Measurements from ENCODE around the gene BEST1.

- TF ChIP-seq, protein P1, sequence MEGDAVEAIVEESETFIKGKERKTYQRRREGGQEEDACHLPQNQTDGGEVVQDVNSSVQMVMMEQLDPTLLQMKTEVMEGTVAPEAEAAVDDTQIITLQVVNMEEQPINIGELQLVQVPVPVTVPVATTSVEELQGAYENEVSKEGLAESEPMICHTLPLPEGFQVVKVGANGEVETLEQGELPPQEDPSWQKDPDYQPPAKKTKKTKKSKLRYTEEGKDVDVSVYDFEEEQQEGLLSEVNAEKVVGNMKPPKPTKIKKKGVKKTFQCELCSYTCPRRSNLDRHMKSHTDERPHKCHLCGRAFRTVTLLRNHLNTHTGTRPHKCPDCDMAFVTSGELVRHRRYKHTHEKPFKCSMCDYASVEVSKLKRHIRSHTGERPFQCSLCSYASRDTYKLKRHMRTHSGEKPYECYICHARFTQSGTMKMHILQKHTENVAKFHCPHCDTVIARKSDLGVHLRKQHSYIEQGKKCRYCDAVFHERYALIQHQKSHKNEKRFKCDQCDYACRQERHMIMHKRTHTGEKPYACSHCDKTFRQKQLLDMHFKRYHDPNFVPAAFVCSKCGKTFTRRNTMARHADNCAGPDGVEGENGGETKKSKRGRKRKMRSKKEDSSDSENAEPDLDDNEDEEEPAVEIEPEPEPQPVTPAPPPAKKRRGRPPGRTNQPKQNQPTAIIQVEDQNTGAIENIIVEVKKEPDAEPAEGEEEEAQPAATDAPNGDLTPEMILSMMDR (IDR thresholded peaks at IDR 0.05), result no peak
- TF ChIP-seq POLR2AphosphoS5 (IDR thresholded peaks at IDR 0.05) (no peak), POLR2A (IDR thresholded peaks at IDR 0.05) (no peak)
Measured at GRCh38 chr11:61907871-61908729, 42.1 kb upstream of the BEST1 start.
